ENCODE results near the gene MADD.

The MADD gene

DNA sequence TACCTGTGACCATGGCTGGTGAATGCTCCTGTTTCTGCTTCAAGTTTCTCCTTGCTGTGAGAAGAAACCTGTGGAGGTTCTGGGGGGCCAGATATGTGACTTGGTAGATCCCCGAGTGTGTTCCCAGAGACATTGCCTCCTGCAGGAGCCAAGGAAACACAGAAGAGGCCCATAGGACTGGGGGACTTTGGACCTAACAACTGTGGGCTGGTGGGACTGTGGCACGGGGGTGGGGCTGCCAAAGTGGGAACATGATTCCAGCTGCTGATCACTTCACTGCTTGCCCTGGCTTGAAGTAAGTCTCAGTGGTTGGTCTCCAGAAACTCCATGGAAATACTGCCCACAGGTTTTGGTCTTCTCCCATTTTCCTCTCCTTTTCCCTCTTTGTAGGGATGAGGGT is 16.3 kb upstream of the MADD start:
- no peak for DNase-seq (ENCODE audit: low read depth)

DNA sequence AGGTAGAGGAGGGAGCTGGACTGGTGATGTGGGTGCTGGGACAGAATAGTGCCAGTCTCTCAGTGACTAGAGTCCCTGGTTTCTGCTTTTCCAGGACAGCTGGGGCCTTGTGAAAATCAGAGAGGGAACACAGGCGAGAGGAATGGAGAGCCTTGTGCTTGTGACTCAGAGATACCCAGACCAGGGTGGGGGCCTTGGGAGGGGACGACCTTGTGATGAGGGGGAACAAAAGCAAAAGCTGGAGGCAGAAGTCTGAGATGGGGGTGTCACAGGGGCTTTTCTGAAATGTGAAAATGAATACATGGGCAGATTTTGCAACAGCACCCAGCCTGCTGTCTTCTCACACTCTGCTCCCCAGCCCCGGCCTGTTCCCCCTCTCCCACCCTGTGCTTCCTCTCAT is 15.5 kb upstream of the MADD start:
- no peak for DNase-seq (ENCODE audit: low read depth)

DNA sequence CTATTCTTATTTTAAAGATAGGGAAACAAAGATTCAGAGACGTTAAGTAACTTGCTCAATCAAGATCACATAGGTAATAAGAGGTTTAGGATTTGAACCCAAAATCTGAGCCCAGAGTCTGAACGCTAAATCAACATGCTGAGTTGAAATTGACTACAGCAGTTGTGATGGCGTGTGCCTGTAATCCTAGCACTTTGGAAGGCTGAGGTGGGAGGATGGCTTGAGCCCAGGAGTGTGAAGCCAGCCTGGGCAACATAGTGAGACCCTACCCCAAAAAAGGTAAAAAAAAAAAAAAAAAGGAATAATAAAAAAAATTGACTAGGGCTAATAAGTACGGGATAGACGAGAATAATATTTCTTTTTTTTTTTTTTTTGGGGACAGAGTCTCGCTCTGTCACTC is 13.6 kb upstream of the MADD start:
- DNase-seq (ENCODE audit: low read depth) = no peak

DNA sequence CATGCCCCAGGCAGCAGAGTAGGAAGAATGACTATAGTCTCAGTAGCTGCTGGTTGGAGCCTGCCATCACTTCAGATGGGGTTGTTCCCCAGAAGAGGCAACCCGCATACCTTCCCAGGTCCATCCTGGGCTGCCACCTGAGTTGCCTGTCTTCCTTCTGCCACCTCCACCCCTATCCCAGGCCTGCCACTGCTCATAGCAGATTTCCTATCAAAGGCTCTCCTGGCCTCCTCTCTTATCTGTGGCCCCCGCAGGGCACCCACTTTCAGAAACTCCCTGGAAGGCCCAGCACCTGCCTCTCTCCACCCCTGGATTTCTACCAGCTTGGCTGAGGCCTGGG is 12.8 kb upstream of the MADD start:
- DNase-seq (ENCODE audit: low read depth) = no peak

DNA sequence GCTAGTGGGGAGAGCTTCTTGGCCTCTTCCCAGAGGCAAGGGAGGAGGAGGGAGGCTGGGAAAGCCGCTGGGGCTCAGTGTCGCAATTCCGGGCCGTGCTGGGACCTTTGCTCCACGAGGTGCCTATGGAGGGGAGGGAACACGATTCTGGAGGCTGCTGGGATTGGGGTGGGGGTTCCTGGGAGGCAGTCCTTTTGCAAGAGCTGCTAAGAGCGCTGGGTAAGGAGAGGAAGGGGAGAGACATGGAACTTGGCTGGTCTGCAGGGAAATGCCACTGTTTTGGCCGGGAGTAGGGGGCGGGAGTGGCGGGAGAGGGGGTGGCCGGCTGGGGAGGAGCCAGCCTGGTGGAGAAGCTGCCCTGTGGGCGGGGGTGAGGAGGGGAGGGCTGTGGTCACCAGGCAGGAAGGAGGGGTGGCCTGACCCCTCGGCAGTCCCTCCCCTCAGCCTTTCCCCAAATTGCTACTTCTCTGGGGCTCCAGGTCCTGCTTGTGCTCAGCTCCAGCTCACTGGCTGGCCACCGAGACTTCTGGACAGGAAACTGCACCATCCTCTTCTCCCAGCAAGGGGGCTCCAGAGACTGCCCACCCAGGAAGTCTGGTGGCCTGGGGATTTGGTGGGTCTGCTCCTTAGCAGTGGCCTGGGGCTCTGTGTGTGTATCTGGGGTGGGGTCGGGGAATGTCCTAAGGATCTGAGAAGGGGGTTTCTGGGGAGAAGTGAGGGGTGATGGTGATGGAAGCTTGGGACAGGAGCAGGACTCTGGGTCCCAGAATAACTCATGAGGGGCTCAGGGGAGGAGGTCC is 12.2 kb upstream of the MADD start, which contains the start of gene NR1H3:
Gene NR1H3 (plus strand): TSS at position 480 of the 800 bp plus-strand sequence. CDS start 1,221 bp downstream, outside the sequence.
- no peak for DNase-seq (ENCODE audit: low read depth)

DNA sequence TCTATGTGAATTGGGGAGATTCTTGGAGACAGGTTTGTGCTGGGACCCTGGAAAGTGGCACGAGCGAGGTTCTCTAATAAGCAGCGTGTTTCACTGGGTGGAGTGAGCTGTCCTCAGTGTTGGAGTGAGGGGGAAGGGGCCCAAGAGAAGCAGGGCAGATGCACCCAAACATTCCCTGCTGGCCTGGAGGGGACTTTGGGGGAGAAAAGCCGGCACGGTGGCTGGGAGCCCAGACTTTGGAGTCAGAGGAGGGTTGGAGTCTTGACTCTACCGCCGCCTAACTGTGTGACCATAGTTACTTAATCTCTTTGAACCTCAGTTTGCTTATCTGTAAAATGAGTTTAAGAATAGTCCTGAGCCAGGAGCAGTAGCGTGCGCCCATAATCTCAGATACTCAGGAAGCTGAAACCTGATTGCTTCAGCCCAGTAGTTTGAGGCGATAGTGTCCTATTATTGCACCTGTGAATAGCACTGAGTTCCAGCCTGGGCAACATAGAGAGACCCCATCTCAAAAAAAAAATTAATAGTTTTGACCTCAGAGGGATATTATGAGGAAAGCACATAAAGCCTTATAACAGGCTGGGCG is 11.5 kb upstream of the MADD start:
- DNase-seq (ENCODE audit: low read depth) = no peak

DNA sequence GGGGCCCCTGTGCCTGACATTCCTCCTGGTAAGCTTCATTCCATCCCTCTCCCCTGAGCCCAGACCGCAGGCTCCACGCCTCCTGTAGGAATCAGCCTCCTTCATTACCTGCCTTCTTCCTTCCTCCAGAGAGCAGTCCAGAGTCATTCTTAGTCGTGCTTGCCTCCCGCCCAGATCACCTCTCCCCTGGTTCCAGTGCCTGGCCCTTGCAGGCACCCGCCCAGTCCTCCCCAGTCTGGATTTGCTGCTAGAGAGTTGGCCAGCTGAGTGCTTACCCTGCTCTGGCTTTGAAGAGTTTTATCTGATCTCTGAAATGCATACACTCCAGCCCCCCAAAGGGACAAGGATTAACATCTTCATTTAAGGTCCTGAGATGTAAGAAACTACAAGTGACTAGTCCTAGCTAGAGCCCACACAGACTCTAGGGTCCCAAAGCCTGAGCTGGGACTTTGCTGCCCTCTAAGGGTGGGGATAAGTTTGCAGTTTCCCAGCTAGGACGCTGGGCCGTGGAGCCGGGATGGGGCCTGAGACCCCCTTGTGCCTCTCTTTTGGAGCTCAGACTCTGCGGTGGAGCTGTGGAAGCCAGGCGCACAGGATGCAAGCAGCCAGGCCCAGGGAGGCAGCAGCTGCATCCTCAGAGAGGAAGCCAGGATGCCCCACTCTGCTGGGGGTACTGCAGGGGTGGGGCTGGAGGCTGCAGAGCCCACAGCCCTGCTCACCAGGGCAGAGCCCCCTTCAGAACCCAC is 10.5 kb upstream of the MADD start:
- no peak for DNase-seq (ENCODE audit: low read depth)

DNA sequence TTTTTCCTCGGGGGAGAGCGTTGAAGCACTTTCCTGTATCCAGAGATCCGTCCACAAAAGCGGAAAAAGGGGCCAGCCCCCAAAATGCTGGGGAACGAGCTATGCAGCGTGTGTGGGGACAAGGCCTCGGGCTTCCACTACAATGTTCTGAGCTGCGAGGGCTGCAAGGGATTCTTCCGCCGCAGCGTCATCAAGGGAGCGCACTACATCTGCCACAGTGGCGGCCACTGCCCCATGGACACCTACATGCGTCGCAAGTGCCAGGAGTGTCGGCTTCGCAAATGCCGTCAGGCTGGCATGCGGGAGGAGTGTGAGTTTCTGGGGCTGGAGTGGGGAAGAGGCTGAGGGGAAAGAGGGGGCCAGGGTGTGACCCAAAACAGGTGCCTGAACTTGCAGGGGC is 9.6 kb upstream of the MADD start:
- no peak for DNase-seq (ENCODE audit: low read depth)

DNA sequence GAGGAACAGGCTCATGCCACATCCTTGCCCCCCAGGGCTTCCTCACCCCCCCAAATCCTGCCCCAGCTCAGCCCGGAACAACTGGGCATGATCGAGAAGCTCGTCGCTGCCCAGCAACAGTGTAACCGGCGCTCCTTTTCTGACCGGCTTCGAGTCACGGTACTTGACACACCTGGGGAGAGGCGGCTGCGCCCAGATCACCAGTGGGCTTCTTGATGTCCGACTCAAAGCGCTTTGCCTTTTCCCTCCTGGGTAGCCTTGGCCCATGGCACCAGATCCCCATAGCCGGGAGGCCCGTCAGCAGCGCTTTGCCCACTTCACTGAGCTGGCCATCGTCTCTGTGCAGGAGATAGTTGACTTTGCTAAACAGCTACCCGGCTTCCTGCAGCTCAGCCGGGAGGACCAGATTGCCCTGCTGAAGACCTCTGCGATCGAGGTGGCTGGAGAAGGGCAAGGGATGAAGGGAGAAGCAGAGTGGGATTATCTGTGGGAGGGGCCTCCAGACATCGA is 8.6 kb upstream of the MADD start:
- no peak for DNase-seq (ENCODE audit: low read depth)

DNA sequence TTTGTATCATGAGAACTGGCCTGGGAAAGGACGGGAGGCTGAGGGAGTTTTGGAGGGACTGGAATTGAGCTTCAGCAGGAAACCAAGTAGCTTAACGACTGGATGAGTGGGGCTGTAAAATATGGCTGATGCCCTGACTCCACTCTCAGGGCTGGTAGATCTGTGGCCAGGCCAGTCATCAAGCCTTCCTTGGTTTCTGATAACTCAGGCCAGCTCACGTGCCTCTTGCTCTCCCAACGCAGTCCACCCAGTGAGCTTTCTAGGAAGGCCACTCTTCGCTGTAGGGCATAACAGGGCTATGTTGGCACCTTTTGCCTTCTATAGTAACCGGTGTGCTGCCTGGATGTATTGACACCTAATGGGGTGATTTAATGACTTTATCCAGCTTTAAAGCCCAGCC is 5.8 kb upstream of the MADD start:
- no peak for DNase-seq (ENCODE audit: low read depth)

DNA sequence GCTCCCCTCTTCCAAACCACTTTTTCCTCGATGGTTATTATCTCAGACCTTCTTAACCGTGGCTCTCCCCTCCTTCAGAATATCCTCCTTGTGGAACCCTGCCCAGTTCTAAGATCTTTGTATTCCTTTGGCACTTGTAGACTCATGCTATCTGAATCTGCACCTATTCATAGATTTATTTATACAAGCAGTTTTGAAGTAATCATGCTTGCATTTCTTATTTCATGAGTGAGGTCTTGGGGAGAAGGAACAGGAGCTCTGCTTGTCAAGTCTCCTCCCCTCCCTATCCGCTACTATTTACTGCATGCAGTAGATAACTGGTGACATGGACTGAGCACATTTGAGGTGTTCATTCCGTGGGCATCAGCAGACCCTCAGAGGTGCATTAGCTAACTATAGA is 5.4 kb upstream of the MADD start:
- no peak for DNase-seq (ENCODE audit: low read depth)

DNA sequence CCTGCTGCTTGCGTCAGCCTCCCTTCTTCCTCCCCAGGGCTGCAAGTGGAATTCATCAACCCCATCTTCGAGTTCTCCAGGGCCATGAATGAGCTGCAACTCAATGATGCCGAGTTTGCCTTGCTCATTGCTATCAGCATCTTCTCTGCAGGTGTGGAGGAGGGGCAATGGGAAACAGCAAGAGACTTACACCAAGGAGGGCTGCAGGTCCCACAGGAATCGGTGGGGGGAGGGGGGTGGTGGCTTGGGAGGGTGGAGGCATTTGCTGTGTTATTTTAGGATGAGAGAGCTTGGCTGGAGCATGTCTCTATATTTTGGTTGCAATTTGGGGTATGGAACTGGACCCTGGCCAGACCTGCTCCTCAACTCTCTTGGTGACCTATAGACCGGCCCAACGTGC is 2.1 kb upstream of the MADD start:
- DNase-seq (ENCODE audit: low read depth) = no peak

DNA sequence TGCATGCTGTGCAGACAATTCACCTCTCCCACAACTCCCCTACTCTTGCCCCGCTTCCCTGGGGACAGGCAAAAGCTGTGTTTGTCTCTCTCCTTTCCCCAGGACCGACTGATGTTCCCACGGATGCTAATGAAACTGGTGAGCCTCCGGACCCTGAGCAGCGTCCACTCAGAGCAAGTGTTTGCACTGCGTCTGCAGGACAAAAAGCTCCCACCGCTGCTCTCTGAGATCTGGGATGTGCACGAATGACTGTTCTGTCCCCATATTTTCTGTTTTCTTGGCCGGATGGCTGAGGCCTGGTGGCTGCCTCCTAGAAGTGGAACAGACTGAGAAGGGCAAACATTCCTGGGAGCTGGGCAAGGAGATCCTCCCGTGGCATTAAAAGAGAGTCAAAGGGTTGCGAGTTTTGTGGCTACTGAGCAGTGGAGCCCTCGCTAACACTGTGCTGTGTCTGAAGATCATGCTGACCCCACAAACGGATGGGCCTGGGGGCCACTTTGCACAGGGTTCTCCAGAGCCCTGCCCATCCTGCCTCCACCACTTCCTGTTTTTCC is 1.4 kb upstream of the MADD start:
- no peak for DNase-seq (ENCODE audit: low read depth)

DNA sequence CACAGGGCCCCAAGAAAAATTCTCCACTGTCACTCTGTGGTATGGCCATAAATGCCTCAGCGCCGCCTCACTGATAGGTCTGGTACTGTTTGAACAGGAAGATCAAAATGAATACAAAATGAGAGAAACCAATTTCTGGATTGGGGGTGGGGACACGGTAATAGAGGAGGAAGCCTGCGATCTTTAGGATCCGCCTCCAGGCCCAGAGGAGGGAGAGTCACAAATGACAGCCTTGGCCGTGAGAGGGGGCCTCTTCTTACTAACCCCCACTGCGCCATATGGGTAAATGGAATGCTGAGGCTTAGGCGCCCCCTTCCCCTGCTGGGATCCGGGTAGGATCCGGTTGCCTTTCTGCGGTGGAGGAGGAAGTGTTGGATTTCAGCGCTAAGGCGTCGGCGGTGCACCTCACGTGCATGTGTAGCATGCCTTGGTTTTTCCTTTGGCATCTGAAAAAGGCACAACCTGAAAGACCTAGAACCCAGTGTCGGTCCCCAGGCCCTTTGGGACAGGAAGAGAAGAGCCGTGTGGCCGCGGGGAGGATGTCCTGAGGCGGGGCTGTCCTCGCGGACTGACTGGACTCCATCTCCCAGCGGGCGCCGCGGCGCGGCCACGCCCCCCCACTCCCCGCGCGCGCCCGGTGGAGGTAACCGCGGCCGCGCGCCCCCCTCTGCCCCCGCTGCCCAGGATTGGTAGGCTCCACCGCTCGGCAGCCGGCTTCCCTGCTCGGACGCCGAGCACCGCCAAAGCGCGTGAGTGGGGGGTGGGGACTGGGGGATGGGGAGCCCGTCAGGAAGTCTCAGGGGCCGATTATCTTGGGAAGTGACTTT is 718 bp upstream of the MADD start:
- no peak for DNase-seq (ENCODE audit: low read depth)

DNA sequence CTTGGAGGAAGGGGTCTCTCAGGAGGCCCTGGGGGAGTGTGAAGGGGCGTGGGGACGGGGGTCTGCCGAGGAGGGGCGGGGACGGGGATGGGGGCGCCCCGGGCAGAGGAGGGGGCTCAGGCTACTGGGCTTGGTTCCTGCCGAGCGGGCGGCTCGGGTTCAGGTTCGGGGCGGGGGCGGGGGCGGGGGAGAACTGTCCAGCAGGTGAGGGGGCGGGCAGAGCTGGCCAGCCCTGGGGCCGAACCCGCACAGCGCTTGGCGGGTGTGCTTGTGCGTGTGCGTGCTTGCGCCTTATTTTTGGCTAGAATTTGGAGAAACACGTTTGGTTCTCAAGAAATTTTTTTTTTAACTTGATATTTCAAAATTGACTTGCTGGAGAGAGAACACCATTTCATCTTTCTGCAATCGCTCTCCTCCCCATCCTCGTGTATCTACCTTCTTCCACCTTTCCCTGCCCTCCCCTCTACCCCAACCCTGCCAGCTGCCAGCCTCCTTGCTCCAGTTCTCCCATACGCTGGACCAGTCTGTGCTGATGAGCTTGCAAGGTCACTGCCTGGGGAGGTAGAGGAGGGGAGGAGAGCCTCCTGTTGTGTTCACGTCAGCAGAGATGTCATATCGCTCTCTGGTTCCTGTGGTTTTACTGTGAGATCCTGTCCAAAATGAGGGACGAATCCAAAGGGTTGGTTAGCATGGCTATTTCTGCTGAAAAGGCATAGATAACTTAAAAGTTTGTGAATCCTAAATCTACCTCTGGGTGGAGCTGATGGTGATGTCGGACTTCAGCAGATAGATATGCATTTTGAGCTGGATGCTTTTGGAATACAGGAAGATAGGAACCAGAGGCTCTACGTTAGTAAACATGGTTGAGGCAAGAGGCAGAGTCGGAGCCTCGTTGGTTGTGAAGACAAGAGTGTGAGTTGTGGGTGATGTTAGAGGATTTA is 668 bp downstream of the MADD start:
- no peak for DNase-seq (ENCODE audit: low read depth)

DNA sequence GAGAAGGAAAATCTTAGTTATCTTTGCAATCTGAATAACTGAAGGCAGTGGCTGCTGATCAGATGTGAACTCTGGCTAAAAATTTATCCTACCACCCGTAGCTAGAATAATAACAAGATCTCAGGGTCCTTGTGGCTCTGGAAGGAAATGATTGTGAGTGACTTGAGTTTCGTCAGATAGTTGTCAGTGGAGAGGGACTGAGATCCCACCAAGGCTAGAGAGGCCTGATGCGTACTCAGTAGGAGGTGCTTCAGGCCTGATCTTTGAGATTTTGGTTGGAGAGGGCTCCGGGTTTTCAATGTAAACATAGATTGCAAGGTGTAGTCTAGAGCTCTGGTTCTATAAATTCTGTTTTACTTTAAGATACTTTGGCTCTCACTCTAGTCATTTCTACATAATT is 1.4 kb downstream of the MADD start:
- no peak for DNase-seq (ENCODE audit: low read depth)

DNA sequence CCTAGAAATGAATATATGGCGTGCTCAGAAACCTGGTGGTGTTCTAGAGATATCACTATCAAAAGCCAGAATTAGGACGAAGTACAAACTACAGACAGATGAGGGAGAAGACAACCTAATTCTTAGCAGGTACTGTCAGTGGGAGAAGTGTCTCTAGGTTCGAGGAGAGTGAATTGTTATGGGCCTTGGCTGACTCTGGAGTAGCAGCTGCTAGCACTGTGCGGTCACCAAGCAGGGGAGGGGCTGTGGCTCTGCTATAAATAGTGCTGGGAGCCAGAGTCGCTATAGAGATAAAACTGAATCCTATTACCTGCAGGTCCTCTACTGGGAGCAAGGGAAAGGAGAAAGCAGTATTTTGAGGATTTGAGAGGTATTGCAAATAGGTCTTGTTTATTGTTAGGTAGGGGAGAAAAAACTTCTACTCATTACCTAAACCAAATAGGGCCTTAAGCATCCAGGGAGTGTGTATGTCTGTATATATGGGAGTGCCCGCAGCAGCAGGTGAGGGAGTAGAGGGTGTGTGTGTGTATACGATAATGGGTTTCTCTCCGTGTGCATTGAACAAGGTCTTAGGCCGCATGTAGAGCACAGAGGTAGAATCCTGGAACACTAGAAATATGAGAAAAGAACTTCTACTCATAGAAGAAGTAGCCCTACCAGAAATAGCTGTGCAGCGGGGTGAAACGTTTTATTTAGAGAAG is 2.2 kb downstream of the MADD start:
- no peak for DNase-seq (ENCODE audit: low read depth)

DNA sequence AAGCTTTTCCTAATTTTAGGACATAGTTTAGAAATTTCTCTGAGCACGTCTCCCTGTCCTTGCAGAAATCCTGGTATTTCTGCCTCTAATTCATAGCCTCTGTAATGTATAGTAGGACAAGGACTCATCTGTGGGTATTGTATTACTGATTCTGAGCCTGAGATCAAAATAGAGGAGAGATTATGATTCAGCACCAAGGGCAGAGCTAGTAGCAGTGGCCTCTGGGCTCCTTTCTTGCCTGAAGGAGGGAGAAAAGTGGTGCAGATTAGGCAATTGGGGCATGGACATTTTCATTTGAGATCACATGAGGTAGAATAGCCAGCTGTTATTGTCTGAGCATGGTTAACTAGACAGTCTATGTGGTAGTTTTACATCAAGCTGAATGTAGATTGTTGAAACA is 2.8 kb downstream of the MADD start:
- DNase-seq (ENCODE audit: low read depth) = no peak

DNA sequence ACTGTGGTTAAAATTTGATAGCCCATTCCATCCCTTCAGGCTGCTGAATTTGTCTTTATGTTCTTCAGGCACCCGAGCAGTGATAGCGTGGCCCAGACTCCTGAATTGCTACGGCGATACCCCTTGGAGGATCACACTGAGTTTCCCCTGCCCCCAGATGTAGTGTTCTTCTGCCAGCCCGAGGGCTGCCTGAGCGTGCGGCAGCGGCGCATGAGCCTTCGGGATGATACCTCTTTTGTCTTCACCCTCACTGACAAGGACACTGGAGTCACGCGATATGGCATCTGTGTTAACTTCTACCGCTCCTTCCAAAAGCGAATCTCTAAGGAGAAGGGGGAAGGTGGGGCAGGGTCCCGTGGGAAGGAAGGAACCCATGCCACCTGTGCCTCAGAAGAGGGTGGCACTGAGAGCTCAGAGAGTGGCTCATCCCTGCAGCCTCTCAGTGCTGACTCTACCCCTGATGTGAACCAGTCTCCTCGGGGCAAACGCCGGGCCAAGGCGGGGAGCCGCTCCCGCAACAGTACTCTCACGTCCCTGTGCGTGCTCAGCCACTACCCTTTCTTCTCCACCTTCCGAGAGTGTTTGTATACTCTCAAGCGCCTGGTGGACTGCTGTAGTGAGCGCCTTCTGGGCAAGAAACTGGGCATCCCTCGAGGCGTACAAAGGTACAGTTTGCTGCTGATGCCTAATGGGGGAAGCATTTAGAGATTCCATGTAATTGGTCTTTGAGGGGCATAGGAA is 4.7 kb downstream of the MADD start:
- DNase-seq (ENCODE audit: low read depth) = no peak

Data from non-pigmented ciliary epithelial cell (primary cell).